DND-41 (cell line): ENCODE measurements around the gene ERICH3.

ENCODE experiments used
- ATAC-seq: fragments of 200-7000 bp; cut with Tn5 transposase; 3 replicates; pipeline ENCODE4 v1.9.1; 2021; ENCODE audit warnings: low read depth; ENCODE audit not compliant: insufficient read depth
- DNase-seq: peaks from one replicate; pipeline ENCODE4 v3.0.0-alpha.2; 2020
- H2AFZ ChIP-seq: 2 replicates; pipeline ENCODE4 v1.6.0; 2012; ENCODE audit warnings: low read depth, low read length
- H3K27ac ChIP-seq: 2 replicates; pipeline ENCODE4 v1.5.1; 2012; ENCODE audit warnings: low read length, inconsistent platforms
- H3K27me3 ChIP-seq: fragments of 200-600 bp; sonication (generic); 2 replicates; pipeline ENCODE4 v1.6.0; 2012; ENCODE audit warnings: low read length, mild to moderate bottlenecking, inconsistent platforms; ENCODE audit not compliant: insufficient read depth, poor library complexity
- H3K36me3 ChIP-seq: 2 replicates; pipeline ENCODE4 v1.5.1; 2012; ENCODE audit warnings: low read length, inconsistent platforms; ENCODE audit not compliant: insufficient read depth
- H3K4me1 ChIP-seq: 2 replicates; pipeline ENCODE4 v1.5.1; 2012; ENCODE audit warnings: mild to moderate bottlenecking, low read length; ENCODE audit not compliant: insufficient read depth
- H3K4me2 ChIP-seq: 2 replicates; pipeline ENCODE4 v1.6.0; 2012; ENCODE audit warnings: mild to moderate bottlenecking, moderate library complexity, low read length, inconsistent platforms; ENCODE audit not compliant: insufficient read depth
- H3K4me3 ChIP-seq, 2 experiments: fragments of 200-600 bp in 1 of 2; shearing (Covaris generic) in 1 of 2; 2 replicates each; pipeline ENCODE4 v1.5.1; 2012 to 2016; ENCODE audit warnings: inconsistent platforms in 2 of 2, low read length in 2 of 2, mild to moderate bottlenecking in 2 of 2, low read depth in 1 of 2, moderate library complexity in 1 of 2
- H3K79me2 ChIP-seq: 2 replicates; pipeline ENCODE4 v1.6.0; 2012; ENCODE audit warnings: low read length, inconsistent platforms; ENCODE audit not compliant: insufficient read depth
- H3K9ac ChIP-seq: 2 replicates; pipeline ENCODE4 v1.6.0; 2012; ENCODE audit warnings: low read depth, mild to moderate bottlenecking, inconsistent platforms, low read length, moderate library complexity
- H3K9me3 ChIP-seq: 2 replicates; pipeline ENCODE4 v1.5.1; 2012; ENCODE audit warnings: low read length, moderate library complexity, mild to moderate bottlenecking, inconsistent platforms; ENCODE audit not compliant: insufficient read depth, severe bottlenecking
- H4K20me1 ChIP-seq: 2 replicates; pipeline ENCODE4 v1.6.0; 2012; ENCODE audit warnings: low read length; ENCODE audit not compliant: insufficient read depth
- CTCF ChIP-seq: IDR thresholded peaks from 2 replicates; pipeline ENCODE4 v1.5.1; 2012; ENCODE audit warnings: borderline replicate concordance, low read length, moderate library complexity, mild to moderate bottlenecking; ENCODE audit not compliant: poor library complexity, severe bottlenecking; ENCODE audit errors: extremely low read depth
- EZH2 ChIP-seq: IDR thresholded peaks from 3 replicates; pipeline ENCODE4 v1.6.1; 2012; ENCODE audit warnings: borderline replicate concordance, low read depth, mild to moderate bottlenecking, moderate library complexity, low read length, inconsistent platforms; ENCODE audit not compliant: severe bottlenecking

The ERICH3 gene

DNA sequence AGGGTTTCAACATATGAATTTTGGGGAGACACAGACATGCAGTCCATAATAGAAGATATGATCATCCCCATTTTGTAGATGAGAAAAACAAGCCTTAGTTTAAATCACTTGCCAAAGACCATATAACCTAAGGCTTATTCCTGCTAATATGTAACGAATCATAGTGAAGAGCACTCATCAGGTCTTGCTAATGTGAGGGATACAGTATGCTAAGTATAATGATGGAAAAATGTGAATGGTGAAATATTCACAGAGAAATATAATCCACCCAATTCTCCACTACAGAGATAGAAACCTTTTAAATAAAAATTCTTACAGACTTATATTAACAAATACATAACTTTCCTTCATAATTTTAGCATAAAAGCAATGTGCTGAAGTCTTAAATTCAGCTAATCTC, 18.9 kb downstream of the ERICH3 start:
- Histone ChIP-seq H2AFZ (no peak overlapping the region), H3K9me3 (no peaks in the 10 kb centered on the region), H3K9ac (no peak overlapping the region), H4K20me1 (no peaks in the 10 kb centered on the region), H3K4me3 (no peak overlapping the region), H3K36me3 (no peaks in the 10 kb centered on the region), H3K79me2 (no peaks in the 10 kb centered on the region), H3K4me1 (no peaks in the 10 kb centered on the region), H3K27ac (no peak overlapping the region), H3K27me3 (no peaks in the 10 kb centered on the region), H3K4me2 (no peak overlapping the region)
- DNase-seq (no peak), ATAC-seq (no peak)
- TF ChIP-seq EZH2 (no peak), CTCF (no peak)

- Histone ChIP-seq H4K20me1 (no peaks in the 10 kb centered on the region), H3K4me1 (no peaks in the 10 kb centered on the region), H3K4me3 (no peak overlapping the region), H3K9me3 (no peaks in the 10 kb centered on the region), H3K9ac (no peak overlapping the region), H3K4me2 (no peak overlapping the region), H3K36me3 (no peaks in the 10 kb centered on the region), H3K27me3 (no peaks in the 10 kb centered on the region), H2AFZ (no peak overlapping the region; the same call in 1 of the 2 replicates), H3K27ac (no peak overlapping the region), H3K79me2 (no peaks in the 10 kb centered on the region)
- TF ChIP-seq EZH2, result no peak
- no peak for TF ChIP-seq CTCF
- DNase-seq, result peak; percentile 32
- peak; percentile 84 for ATAC-seq
These were observed 20.9 kb downstream of the ERICH3 start for GRCh38 chr1:74652711-74653139.

DNA sequence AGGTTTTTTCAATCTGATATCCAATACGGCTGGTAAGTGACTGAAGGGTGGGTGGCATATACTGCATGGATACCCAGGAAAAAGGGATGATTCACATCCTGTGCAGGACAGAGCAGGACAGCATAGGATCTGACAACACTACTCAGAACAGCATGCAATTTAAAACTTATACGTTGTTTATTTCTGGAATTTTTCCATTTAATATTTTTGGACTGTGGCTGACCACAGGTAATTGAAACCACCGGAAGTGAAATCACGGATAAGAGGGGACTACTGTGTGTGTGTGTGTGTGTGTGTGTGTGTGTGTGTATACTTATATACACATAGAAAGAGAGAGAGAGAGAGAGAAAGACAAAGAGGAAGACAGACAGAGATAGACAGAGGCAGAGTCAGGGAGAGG, 23.0 kb downstream of the ERICH3 start:
- ATAC-seq, result no peak

More for the DNA sequence above, 23.0 kb downstream of the ERICH3 start:
- Histone ChIP-seq H3K79me2 (no peaks in the 10 kb centered on the region), H3K36me3 (no peaks in the 10 kb centered on the region), H3K9ac (no peak overlapping the region), H2AFZ (no peak overlapping the region), H3K4me2 (no peak overlapping the region), H3K4me1 (no peaks in the 10 kb centered on the region), H3K4me3 (no peak overlapping the region), H4K20me1 (no peaks in the 10 kb centered on the region), H3K27ac (no peak overlapping the region), H3K9me3 (no peaks in the 10 kb centered on the region), H3K27me3 (no peaks in the 10 kb centered on the region)
- TF ChIP-seq EZH2, result no peak
- no peak for TF ChIP-seq CTCF
- no peak for DNase-seq
